GM12892 (cell line): ENCODE measurements around the gene CD300LF.

Experiments
- POLR2A ChIP-seq: IDR thresholded peaks from 2 replicates; pipeline ENCODE4 v1.6.1; 2011; ENCODE audit warnings: low read depth, low read length, control low read depth
- POLR2AphosphoS5 ChIP-seq: IDR thresholded peaks from 2 replicates; pipeline ENCODE4 v1.6.1; 2011; ENCODE audit warnings: low read depth, low read length, control low read depth

DNA sequence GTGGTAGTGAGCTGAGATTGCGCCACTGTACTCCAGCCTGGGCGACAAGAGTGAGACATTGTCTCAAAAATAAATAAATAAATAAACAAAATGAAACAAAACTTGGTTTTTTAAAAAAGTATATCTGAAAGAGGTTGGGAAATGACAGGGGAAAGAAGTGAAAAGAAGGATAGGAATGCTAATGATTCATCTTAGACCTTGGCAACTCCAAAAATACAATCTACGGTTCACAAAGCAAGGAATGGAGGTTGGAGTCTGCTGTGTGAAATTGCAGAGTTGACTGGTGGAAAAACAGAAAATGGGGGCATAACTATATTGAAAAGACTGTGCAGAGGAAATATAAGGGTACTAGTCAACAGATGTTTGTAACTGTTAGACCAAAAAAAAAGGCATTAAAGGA is 49.2 kb downstream of the CD300LF start:
- TF ChIP-seq POLR2AphosphoS5 (no peak), POLR2A (no peak)
